Amniotic stem cell (primary cell): Measurements from ENCODE around the gene CDKL1.
A peak's percentile ranks its signal among the peaks of the same experiment; 100 is the strongest.
"Not testable (repeated sequence)": the region's sequence is repeated elsewhere in the genome, so short reads cannot be mapped to it uniquely, and the experiment has no call there.

ENCODE experiments used
- DNase-seq: peaks from one replicate; lab custom pipeline; 2025; lab: John Stamatoyannopoulos, UW

Gene CDKL1

GRCh38 chr14:50331596-50331995, 65.1 kb downstream of the CDKL1 start:
- DNase-seq = no peak

- DNase-seq = peak; percentile 99
These were observed 75.5 kb downstream of the CDKL1 start for GRCh38 chr14:50321009-50321660.

- DNase-seq = no peak
These were observed 76.4 kb downstream of the CDKL1 start for GRCh38 chr14:50320283-50320682.

- no peak for DNase-seq
These were observed 77.0 kb downstream of the CDKL1 start for GRCh38 chr14:50319721-50320120.

GRCh38 chr14:50319293-50319692, 77.4 kb downstream of the CDKL1 start:
- DNase-seq = no peak

GRCh38 chr14:50318031-50318626, 78.6 kb downstream of the CDKL1 start:
- DNase-seq = no peak

- not testable (repeated sequence) for DNase-seq
These were observed 82.6 kb downstream of the CDKL1 start for GRCh38 chr14:50314098-50314497.

- no peak for DNase-seq
These were observed 84.0 kb downstream of the CDKL1 start for GRCh38 chr14:50312734-50313054.

GRCh38 chr14:50311972-50312733, 84.5 kb downstream of the CDKL1 start, which contains the start of the genes DMAC2L and L2HGDH:
DMAC2L (plus strand) TSS chr14:50312324; CDS start chr14:50321488, 9,164 bp downstream.
L2HGDH (minus strand) TSS chr14:50312229; CDS start chr14:50312150, 79 bp downstream.
- DNase-seq = peak; percentile 77

- no peak for DNase-seq
These were observed 85.2 kb downstream of the CDKL1 start for GRCh38 chr14:50311337-50311971.

- DNase-seq = no peak
These were observed 86.2 kb downstream of the CDKL1 start for GRCh38 chr14:50310445-50310844.

GRCh38 chr14:50308363-50308915, 88.2 kb downstream of the CDKL1 start:
- DNase-seq = no peak

- no peak for DNase-seq
These were observed 92.8 kb downstream of the CDKL1 start for GRCh38 chr14:50303744-50304471.

GRCh38 chr14:50301914-50302313, 94.8 kb downstream of the CDKL1 start:
- DNase-seq = no peak

- no peak for DNase-seq
These were observed 97.1 kb downstream of the CDKL1 start for GRCh38 chr14:50299585-50299984.

- no peak for DNase-seq
These were observed 106.4 kb downstream of the CDKL1 start for GRCh38 chr14:50290306-50290705.

GRCh38 chr14:50288146-50288545, 108.5 kb downstream of the CDKL1 start:
- no peak for DNase-seq

GRCh38 chr14:50285861-50286260, 110.8 kb downstream of the CDKL1 start:
- no peak for DNase-seq
